Stimulated activated CD4-positive, alpha-beta T cell treated with anti-CD3 and anti-CD28 coated beads, Interleukin-15, amount 100 ng/mL, for 24 hours (primary cell): ENCODE results near the gene SDR9C7.
"Not testable (repeated sequence)": the region's sequence is repeated elsewhere in the genome, so short reads cannot be mapped to it uniquely, and the experiment has no call there.

Source experiments
- DNase-seq: peaks from one replicate; pipeline ENCODE4 v3.0.0-alpha.2; 2020

SDR9C7 gene

GRCh38 chr12:56909403-56909802 is 24.8 kb downstream of the SDR9C7 start:
- not testable (repeated sequence) for DNase-seq

GRCh38 chr12:56908136-56908535 is 26.1 kb downstream of the SDR9C7 start:
- DNase-seq = no peak

- no peak for DNase-seq
Measured at GRCh38 chr12:56905852-56906251, 28.4 kb downstream of the SDR9C7 start.

- DNase-seq = no peak
Measured at GRCh38 chr12:56903374-56903773, 30.8 kb downstream of the SDR9C7 start.

GRCh38 chr12:56901313-56901712 is 32.9 kb downstream of the SDR9C7 start:
- DNase-seq = not testable (repeated sequence)

- DNase-seq = peak; percentile 18
Measured at GRCh38 chr12:56900583-56900982, 33.6 kb downstream of the SDR9C7 start.

- DNase-seq = no peak
Measured at GRCh38 chr12:56898938-56899337, 35.3 kb downstream of the SDR9C7 start.

GRCh38 chr12:56897844-56898361 is 36.3 kb downstream of the SDR9C7 start:
- DNase-seq = no peak

GRCh38 chr12:56896082-56896481 is 38.1 kb downstream of the SDR9C7 start:
- no peak for DNase-seq

GRCh38 chr12:56894698-56895368 is 39.4 kb downstream of the SDR9C7 start:
- DNase-seq = no peak

- DNase-seq = not testable (repeated sequence)
Measured at GRCh38 chr12:56891885-56892284, 42.3 kb downstream of the SDR9C7 start.

- no peak for DNase-seq
Measured at GRCh38 chr12:56886319-56886718, 47.9 kb downstream of the SDR9C7 start.

GRCh38 chr12:56885316-56885715 is 48.9 kb downstream of the SDR9C7 start:
- no peak for DNase-seq

GRCh38 chr12:56884421-56884820 is 49.8 kb downstream of the SDR9C7 start:
- no peak for DNase-seq

GRCh38 chr12:56882407-56882806 is 51.8 kb downstream of the SDR9C7 start:
- not testable (repeated sequence) for DNase-seq

- DNase-seq = no peak
Measured at GRCh38 chr12:56880125-56880992, 53.8 kb downstream of the SDR9C7 start.

GRCh38 chr12:56879240-56880124 is 54.7 kb downstream of the SDR9C7 start:
- DNase-seq = not testable (repeated sequence)

GRCh38 chr12:56878010-56878339 is 56.2 kb downstream of the SDR9C7 start:
- no peak for DNase-seq

GRCh38 chr12:56877195-56878009 is 56.8 kb downstream of the SDR9C7 start:
- no peak for DNase-seq

GRCh38 chr12:56874821-56875220 is 59.4 kb downstream of the SDR9C7 start:
- no peak for DNase-seq

- no peak for DNase-seq
Measured at GRCh38 chr12:56873382-56873781, 60.8 kb downstream of the SDR9C7 start.
